Measurements from ENCODE around the gene FOLR2.

DNA sequence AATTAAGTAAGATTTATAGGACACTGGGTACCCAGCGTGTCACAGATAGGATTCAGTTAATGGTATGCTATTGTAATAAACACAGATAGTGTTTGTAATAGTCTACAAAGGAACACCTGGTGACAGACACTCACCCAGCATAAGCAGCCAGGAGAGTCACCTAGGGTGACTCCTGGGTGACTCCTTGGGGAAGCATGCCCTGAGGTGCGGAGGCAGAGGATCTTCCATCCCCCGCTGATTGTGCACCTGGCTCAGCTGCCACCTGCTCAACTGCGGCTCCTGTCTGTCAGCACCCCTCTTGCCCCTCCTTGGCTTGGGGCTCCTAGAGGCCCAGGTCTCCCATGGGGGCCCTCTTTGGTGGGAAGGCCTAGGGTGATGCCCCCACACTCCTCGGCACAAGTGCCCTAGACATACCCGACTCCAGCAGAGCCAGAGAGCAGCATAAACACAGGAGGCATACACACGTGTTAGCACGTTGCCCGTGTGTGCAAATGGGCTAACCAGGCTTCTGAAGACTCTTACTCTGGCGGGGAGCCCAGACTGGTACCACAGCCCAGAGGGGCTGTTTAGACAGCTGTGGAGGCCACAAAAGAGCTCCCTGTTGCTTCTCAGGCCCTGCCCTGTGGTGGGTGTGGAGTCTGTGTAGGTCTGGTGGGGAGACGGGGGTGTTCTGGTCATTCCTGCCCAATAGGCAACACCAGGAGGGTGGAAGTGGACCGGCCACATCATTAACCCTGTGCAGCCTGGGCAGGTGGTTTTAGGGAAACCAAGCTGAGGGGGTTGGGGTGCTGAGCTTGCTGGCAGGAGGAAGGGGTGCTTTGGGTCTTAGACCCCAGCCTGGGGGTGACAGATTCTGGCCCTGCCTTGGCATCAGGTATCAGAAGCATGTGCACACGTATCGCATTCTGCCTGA lies 11.0 kb downstream of the FOLR2 start:
- TF ChIP-seq, protein P1, sequence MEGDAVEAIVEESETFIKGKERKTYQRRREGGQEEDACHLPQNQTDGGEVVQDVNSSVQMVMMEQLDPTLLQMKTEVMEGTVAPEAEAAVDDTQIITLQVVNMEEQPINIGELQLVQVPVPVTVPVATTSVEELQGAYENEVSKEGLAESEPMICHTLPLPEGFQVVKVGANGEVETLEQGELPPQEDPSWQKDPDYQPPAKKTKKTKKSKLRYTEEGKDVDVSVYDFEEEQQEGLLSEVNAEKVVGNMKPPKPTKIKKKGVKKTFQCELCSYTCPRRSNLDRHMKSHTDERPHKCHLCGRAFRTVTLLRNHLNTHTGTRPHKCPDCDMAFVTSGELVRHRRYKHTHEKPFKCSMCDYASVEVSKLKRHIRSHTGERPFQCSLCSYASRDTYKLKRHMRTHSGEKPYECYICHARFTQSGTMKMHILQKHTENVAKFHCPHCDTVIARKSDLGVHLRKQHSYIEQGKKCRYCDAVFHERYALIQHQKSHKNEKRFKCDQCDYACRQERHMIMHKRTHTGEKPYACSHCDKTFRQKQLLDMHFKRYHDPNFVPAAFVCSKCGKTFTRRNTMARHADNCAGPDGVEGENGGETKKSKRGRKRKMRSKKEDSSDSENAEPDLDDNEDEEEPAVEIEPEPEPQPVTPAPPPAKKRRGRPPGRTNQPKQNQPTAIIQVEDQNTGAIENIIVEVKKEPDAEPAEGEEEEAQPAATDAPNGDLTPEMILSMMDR (optimal IDR thresholded peaks at IDR 0.05 in 1 of 3, IDR thresholded peaks at IDR 0.05 in 1 of 3, conservative IDR thresholded peaks at IDR 0.05 in 1 of 3; ENCODE audit: extremely low read depth in 1 of 3, insufficient read depth in 2 of 3, low read length in 3 of 3): no peak
- TF ChIP-seq EZH2 (IDR thresholded peaks at IDR 0.05; ENCODE audit: low read length): no peak

Measured in keratinocyte (primary cell).